Kidney epithelial cell (primary cell): ENCODE results near the gene WNT3A. TPM values are rescaled to one million over a fixed set of nuclear protein-coding genes. Genes with fewer than 3 reads are reported as not detected.

ENCODE experiments used
- DNase-seq: peaks from one replicate; pipeline ENCODE4 v3.0.0-alpha.2; 2010; ENCODE audit warnings: low read depth
- H3K27me3 ChIP-seq: 2 replicates; pipeline ENCODE4 v1.6.0; 2011; ENCODE audit warnings: low read length; ENCODE audit not compliant: control insufficient read depth, insufficient read depth
- H3K36me3 ChIP-seq: 2 replicates; pipeline ENCODE4 v1.5.1; 2011; ENCODE audit warnings: low read length; ENCODE audit not compliant: control insufficient read depth, insufficient read depth
- H3K4me3 ChIP-seq: 2 replicates; pipeline ENCODE4 v1.5.1; 2011; ENCODE audit warnings: low read depth, mild to moderate bottlenecking, control low read depth, low read length
- total RNA-seq: library from RNA; depleted of rRNA; stranded (reverse); fragments of >200 nt; gene quantifications from 2 replicates; pipeline ENCODE4 v1.2.3, GENCODE V29; 2015
- TF ChIP-seq, protein P1 (sequence below): IDR thresholded peaks from 2 replicates; pipeline ENCODE4 v1.5.1; 2011; ENCODE audit warnings: mild to moderate bottlenecking, moderate library complexity, low read length, control low read depth, inconsistent platforms; ENCODE audit not compliant: insufficient read depth, poor library complexity, severe bottlenecking

The WNT3A gene
- total RNA-seq, 1 donor from 2014 or later, result not detected

DNA sequence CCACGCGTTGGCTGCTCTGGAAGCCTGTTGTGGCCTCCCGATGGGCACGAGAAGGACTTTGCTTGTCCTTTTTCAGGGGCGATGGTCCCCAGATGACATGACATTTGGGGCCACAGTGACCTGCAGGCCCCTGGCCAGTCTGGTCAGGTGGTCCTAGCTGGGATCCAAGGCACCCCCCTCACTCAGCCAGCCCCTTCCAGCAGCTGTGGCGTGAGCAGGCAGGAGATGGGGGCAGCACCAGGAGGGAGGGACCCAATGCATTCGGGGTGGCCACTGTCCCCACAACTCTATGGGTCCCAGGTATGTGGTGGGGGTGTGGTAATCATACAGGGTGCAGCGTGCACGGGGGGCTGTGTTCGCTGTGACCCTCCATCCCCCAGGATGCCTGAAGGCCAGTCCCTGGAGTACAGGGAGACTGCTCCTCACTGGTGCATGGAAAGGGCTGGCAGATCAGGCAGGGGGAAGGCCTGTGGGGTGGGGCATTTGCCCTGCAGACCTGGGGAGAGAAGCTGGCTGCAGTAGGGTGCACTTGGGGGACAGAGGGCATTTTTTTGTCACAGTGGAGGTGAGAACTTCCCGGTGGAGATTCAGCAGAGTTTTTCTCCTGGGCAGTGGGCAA, 31.7 kb downstream of the WNT3A start:
- DNase-seq, result no peak
- no peak overlapping the region for H3K4me3 ChIP-seq
- peaks cover 38% of the 10 kb centered on the region for H3K27me3 ChIP-seq
- no peaks in the 10 kb centered on the region for H3K36me3 ChIP-seq
- TF ChIP-seq, protein P1, sequence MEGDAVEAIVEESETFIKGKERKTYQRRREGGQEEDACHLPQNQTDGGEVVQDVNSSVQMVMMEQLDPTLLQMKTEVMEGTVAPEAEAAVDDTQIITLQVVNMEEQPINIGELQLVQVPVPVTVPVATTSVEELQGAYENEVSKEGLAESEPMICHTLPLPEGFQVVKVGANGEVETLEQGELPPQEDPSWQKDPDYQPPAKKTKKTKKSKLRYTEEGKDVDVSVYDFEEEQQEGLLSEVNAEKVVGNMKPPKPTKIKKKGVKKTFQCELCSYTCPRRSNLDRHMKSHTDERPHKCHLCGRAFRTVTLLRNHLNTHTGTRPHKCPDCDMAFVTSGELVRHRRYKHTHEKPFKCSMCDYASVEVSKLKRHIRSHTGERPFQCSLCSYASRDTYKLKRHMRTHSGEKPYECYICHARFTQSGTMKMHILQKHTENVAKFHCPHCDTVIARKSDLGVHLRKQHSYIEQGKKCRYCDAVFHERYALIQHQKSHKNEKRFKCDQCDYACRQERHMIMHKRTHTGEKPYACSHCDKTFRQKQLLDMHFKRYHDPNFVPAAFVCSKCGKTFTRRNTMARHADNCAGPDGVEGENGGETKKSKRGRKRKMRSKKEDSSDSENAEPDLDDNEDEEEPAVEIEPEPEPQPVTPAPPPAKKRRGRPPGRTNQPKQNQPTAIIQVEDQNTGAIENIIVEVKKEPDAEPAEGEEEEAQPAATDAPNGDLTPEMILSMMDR, result no peak

DNA sequence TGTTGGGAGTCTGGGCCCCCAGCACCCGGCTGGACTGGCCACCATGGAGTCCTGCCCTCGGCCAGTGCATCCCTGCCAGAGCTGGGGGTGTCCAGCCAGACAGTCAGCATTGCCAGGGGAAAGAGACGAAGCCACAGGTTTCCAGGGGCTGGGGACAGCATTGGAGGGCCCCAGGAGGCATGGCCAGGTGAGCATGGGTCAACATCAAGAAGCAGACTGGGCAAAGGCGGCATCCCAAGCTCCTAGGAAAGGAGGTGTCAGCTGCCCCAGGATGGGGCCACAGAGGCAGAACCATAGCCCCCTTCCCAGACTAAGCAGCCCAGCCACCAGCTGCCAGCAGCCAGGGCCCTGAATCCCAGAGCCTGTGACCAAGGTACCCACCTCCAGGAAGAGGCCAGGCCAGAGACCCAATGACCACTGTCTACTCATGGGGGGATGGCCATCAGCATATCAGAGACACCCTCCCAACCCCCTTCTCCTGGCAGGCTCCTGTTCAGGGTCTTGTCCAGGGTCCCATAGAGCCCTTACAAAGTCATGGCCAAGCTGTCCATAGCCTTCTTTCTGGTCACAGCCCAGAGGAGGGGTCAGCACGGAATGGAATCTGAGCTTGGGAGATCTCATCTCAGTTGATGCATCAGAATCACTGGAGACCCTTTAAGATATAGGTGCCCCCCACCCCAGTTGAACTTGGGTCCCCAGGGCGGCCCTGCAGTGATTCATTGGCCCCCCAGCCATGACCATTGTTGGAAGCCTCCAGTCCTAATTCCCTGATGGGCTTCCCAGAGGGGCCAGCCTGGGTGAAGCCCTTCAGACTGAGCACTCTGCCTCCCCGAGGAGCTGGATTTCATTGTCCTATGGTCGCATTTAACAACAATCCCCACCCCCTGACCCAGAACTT, 32.5 kb downstream of the WNT3A start:
- Histone ChIP-seq H3K4me3 (no peak overlapping the region), H3K27me3 (peaks cover 38% of the 10 kb centered on the region), H3K36me3 (no peaks in the 10 kb centered on the region)
- TF ChIP-seq, protein P1, result no peak
- DNase-seq, result no peak

DNA sequence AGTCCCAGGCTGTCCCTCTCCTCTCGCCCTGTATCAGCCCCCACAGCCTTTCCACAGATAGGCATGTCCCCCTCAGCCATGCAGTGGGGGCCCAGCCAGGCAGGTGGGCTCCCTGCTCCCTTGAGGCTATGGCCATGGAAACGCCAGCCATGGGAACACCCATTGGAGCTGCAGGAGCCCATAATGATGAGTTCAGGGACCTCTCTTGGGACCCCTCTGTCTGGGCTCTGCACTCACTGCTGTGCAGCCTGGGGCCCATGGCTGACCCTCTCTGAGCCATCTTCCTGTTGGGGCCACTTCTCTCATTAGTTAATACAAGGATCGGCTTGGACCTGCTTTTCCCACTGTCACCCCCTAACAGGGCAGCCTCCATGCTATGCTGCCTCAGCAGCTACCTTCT, 33.2 kb downstream of the WNT3A start:
- TF ChIP-seq, protein P1, result no peak
- Histone ChIP-seq H3K27me3 (peaks cover 38% of the 10 kb centered on the region), H3K4me3 (no peak overlapping the region), H3K36me3 (no peaks in the 10 kb centered on the region)
- no peak for DNase-seq

DNA sequence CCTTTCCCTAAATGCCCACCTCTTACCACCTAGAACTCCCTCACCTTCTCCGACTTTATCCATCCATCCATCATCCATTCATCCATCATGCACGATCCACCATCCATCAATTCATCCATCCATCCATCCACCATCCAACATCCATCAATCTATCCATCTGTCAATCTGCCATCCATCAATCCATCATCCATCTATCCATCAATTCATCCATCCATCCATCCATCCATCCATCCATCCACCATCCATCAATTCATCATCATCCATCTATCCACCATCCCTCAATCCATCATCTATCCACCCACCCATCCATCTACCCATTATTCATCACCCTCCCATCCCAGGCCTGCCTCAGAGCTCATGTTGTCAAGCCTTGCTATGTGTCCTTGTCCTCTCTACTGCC, 34.5 kb downstream of the WNT3A start:
- Histone ChIP-seq H3K4me3 (no peak overlapping the region), H3K36me3 (no peaks in the 10 kb centered on the region), H3K27me3 (peaks cover 38% of the 10 kb centered on the region)
- no peak for DNase-seq
- TF ChIP-seq, protein P1, result no peak

DNA sequence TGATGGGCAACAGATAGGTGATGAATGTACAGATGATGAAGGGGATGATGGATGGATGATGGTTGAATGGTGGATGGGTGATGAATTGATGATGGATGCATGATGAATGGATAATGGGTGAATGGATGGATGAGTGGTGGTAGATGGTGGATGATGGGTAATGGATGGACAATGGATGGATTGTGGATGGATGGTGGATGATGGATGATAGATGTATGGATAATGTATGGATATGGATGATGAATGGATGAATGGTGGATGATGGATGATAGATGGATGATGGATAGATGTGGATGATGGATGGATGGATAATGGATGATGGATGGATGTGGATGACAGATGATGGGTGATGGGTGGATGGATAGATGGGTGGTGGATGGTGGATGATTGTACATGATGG, 35.7 kb downstream of the WNT3A start:
- H3K27me3 ChIP-seq, result peaks cover 29% of the 10 kb centered on the region
- H3K36me3 ChIP-seq, result no peaks in the 10 kb centered on the region
- TF ChIP-seq, protein P1, result no peak

More for the DNA sequence above, 35.7 kb downstream of the WNT3A start:
- no peak for DNase-seq
- no peak overlapping the region for H3K4me3 ChIP-seq
